ENCODE measurements around the gene IL1B. TPM values are rescaled to one million over a fixed set of nuclear protein-coding genes. Genes with fewer than 3 reads are reported as not detected.

Gene IL1B
- total RNA-seq, 2 donors from 2014 or later = 4.0 to 6.2 TPM

- no peaks in the 10 kb centered on the region for H3K36me3 ChIP-seq
- no peak for DNase-seq (ENCODE audit: low spot score)
- H3K4me1 ChIP-seq (ENCODE audit: control insufficient read depth in 1 of 2, low read depth in 2 of 2) = no peaks in the 10 kb centered on the region
- no peak overlapping the region for H3K27ac ChIP-seq
- H3K4me3 ChIP-seq = no peak overlapping the region
- ATAC-seq (ENCODE audit: insufficient number of reproducible peaks, low FRiP score, low read depth) = no peak
- no peaks in the 10 kb centered on the region for H3K27me3 ChIP-seq (replicated peaks; ENCODE audit: insufficient read depth)
- H3K9me3 ChIP-seq = no peaks in the 10 kb centered on the region
- TF ChIP-seq CTCF (IDR thresholded peaks at IDR 0.05) = no peak
Observed at GRCh38 chr2:112788653-112789052, 47.9 kb downstream of the IL1B start.

- no peak for ATAC-seq (ENCODE audit: insufficient number of reproducible peaks, low FRiP score, low read depth)
- Histone ChIP-seq H3K27ac (no peak overlapping the region), H3K4me1 (ENCODE audit: control insufficient read depth in 1 of 2, low read depth in 2 of 2) (no peaks in the 10 kb centered on the region), H3K36me3 (no peaks in the 10 kb centered on the region), H3K4me3 (no peak overlapping the region), H3K9me3 (no peaks in the 10 kb centered on the region), H3K27me3 (replicated peaks; ENCODE audit: insufficient read depth) (no peaks in the 10 kb centered on the region)
- TF ChIP-seq CTCF (IDR thresholded peaks at IDR 0.05) = no peak
- no peak for DNase-seq (ENCODE audit: low spot score)
Observed at GRCh38 chr2:112787729-112788393, 48.7 kb downstream of the IL1B start.

GRCh38 chr2:112787294-112787693 lies 49.3 kb downstream of the IL1B start:
- no peaks in the 10 kb centered on the region for H3K27me3 ChIP-seq (replicated peaks; ENCODE audit: insufficient read depth)
- no peaks in the 10 kb centered on the region for H3K9me3 ChIP-seq
- no peak overlapping the region for H3K27ac ChIP-seq
- ATAC-seq (ENCODE audit: insufficient number of reproducible peaks, low FRiP score, low read depth) (no peak), DNase-seq (ENCODE audit: low spot score) (no peak)
- no peaks in the 10 kb centered on the region for H3K4me1 ChIP-seq (ENCODE audit: control insufficient read depth in 1 of 2, low read depth in 2 of 2)
- TF ChIP-seq CTCF (IDR thresholded peaks at IDR 0.05) = no peak
- no peaks in the 10 kb centered on the region for H3K36me3 ChIP-seq
- no peak overlapping the region for H3K4me3 ChIP-seq

- ATAC-seq (ENCODE audit: insufficient number of reproducible peaks, low FRiP score, low read depth) (no peak), DNase-seq (ENCODE audit: low spot score) (no peak)
- no peak for TF ChIP-seq CTCF (IDR thresholded peaks at IDR 0.05)
- no peak within 1 kb of the TSS for H3K27ac ChIP-seq
- no peaks in the 10 kb centered on the region for H3K27me3 ChIP-seq (replicated peaks; ENCODE audit: insufficient read depth)
- H3K9me3 ChIP-seq = no peaks in the 10 kb centered on the region
- no peaks in the 10 kb centered on the region for H3K36me3 ChIP-seq
- H3K4me3 ChIP-seq = no peak within 1 kb of the TSS
- no peaks in the 10 kb centered on the region for H3K4me1 ChIP-seq (ENCODE audit: control insufficient read depth in 1 of 2, low read depth in 2 of 2)
Observed at GRCh38 chr2:112784199-112785189, 52.1 kb downstream of the IL1B start, which contains the start of gene IL1A. Gene IL1A (minus strand): TSS chr2:112784493. CDS start chr2:112783770, 723 bp downstream.

GRCh38 chr2:112783187-112783714 lies 53.3 kb downstream of the IL1B start:
- no peaks in the 10 kb centered on the region for H3K36me3 ChIP-seq
- H3K27ac ChIP-seq = no peak overlapping the region
- no peaks in the 10 kb centered on the region for H3K4me1 ChIP-seq (ENCODE audit: control insufficient read depth in 1 of 2, low read depth in 2 of 2)
- ATAC-seq (ENCODE audit: insufficient number of reproducible peaks, low FRiP score, low read depth) (no peak), DNase-seq (ENCODE audit: low spot score) (no peak)
- no peaks in the 10 kb centered on the region for H3K9me3 ChIP-seq
- no peaks in the 10 kb centered on the region for H3K27me3 ChIP-seq (replicated peaks; ENCODE audit: insufficient read depth)
- no peak overlapping the region for H3K4me3 ChIP-seq
- no peak for TF ChIP-seq CTCF (IDR thresholded peaks at IDR 0.05)

Measured in thoracic aorta (tissue), 2 donors.